GM12873 (cell line): ENCODE data around the gene IGF1R.

Experiments
- CTCF ChIP-seq: IDR thresholded peaks from 2 replicates; pipeline ENCODE4 v1.5.1; 2012; ENCODE audit warnings: low read depth, mild to moderate bottlenecking, moderate library complexity, low read length, control low read depth; ENCODE audit not compliant: insufficient read depth; ENCODE audit errors: missing control alignments

Gene IGF1R

GRCh38 chr15:98889930-98890695 lies 241.8 kb downstream of the IGF1R start:
- TF ChIP-seq CTCF = no peak

GRCh38 chr15:98891301-98891700 lies 243.0 kb downstream of the IGF1R start:
- TF ChIP-seq CTCF = no peak

- no peak for TF ChIP-seq CTCF
Observed at GRCh38 chr15:98893401-98893800, 245.1 kb downstream of the IGF1R start.

GRCh38 chr15:98894312-98894711 lies 246.0 kb downstream of the IGF1R start:
- no peak for TF ChIP-seq CTCF

GRCh38 chr15:98896002-98896721 lies 247.8 kb downstream of the IGF1R start:
- TF ChIP-seq CTCF = no peak

GRCh38 chr15:98896802-98897732 lies 248.7 kb downstream of the IGF1R start:
- TF ChIP-seq CTCF = no peak
